ENCODE data around the gene DCPS.
"Not testable (repeated sequence)": the region's sequence is repeated elsewhere in the genome, so short reads cannot be mapped to it uniquely, and the experiment has no call there.

DCPS gene

GRCh38 chr11:126290887-126291286 lies 13.0 kb upstream of the DCPS start:
- FAIRE-seq: no peak

GRCh38 chr11:126293726-126294125 lies 10.1 kb upstream of the DCPS start:
- FAIRE-seq: no peak

GRCh38 chr11:126297004-126297403 lies 6.9 kb upstream of the DCPS start:
- FAIRE-seq: no peak

GRCh38 chr11:126304457-126305075 lies 706 bp downstream of the DCPS start:
- FAIRE-seq: no peak

GRCh38 chr11:126305699-126306098 lies 1.8 kb downstream of the DCPS start:
- FAIRE-seq: no peak

GRCh38 chr11:126307706-126308105 lies 3.8 kb downstream of the DCPS start:
- no peak for FAIRE-seq

- no peak for FAIRE-seq
These were observed 4.4 kb downstream of the DCPS start for GRCh38 chr11:126308271-126308671.

- FAIRE-seq: not testable (repeated sequence)
These were observed 4.9 kb downstream of the DCPS start for GRCh38 chr11:126308771-126309170.

GRCh38 chr11:126310200-126310991 lies 6.5 kb downstream of the DCPS start:
- no peak for FAIRE-seq

GRCh38 chr11:126310992-126311310 lies 7.1 kb downstream of the DCPS start:
- FAIRE-seq: no peak

GRCh38 chr11:126311401-126312291 lies 7.8 kb downstream of the DCPS start:
- no peak for FAIRE-seq

GRCh38 chr11:126312961-126313360 lies 9.1 kb downstream of the DCPS start:
- no peak for FAIRE-seq

- FAIRE-seq: no peak
These were observed 10.0 kb downstream of the DCPS start for GRCh38 chr11:126313826-126314225.

GRCh38 chr11:126317432-126317755 lies 13.5 kb downstream of the DCPS start:
- FAIRE-seq: no peak

GRCh38 chr11:126317756-126318573 lies 14.1 kb downstream of the DCPS start:
- FAIRE-seq: no peak

- FAIRE-seq: no peak
These were observed 14.9 kb downstream of the DCPS start for GRCh38 chr11:126318574-126319373.

GRCh38 chr11:126319374-126319740 lies 15.5 kb downstream of the DCPS start:
- no peak for FAIRE-seq

- no peak for FAIRE-seq
These were observed 19.1 kb downstream of the DCPS start for GRCh38 chr11:126322996-126323395.

GRCh38 chr11:126327281-126328000 lies 23.6 kb downstream of the DCPS start:
- FAIRE-seq: no peak

GRCh38 chr11:126328001-126328390 lies 24.1 kb downstream of the DCPS start:
- FAIRE-seq: no peak

GRCh38 chr11:126328444-126328843 lies 24.6 kb downstream of the DCPS start:
- no peak for FAIRE-seq
